HG02852 (cell line): ENCODE results near the gene MITF.

Source experiments
- ATAC-seq: cut with Tn5 transposase; IDR thresholded peaks from one replicate; pipeline ENCODE4 v1.9.1; 2021; ENCODE audit warnings: mild to moderate bottlenecking, moderate library complexity; ENCODE audit not compliant: unreplicated experiment

The MITF gene

GRCh38 chr3:69752241-69752640, 13.0 kb downstream of the MITF start:
- no peak for ATAC-seq

- no peak for ATAC-seq
Observed at GRCh38 chr3:69753179-69753775, 14.0 kb downstream of the MITF start.

GRCh38 chr3:69755795-69756194, 16.5 kb downstream of the MITF start:
- no peak for ATAC-seq

GRCh38 chr3:69761896-69762767, 22.9 kb downstream of the MITF start:
- ATAC-seq, result peak; percentile 66

- peak; percentile 23 for ATAC-seq
Observed at GRCh38 chr3:69762768-69763229, 23.5 kb downstream of the MITF start.

GRCh38 chr3:69763458-69763857, 24.2 kb downstream of the MITF start:
- ATAC-seq, result no peak

- ATAC-seq, result no peak
Observed at GRCh38 chr3:69764121-69764741, 25.0 kb downstream of the MITF start.

GRCh38 chr3:69764861-69765260, 25.6 kb downstream of the MITF start:
- no peak for ATAC-seq

GRCh38 chr3:69766638-69767037, 27.4 kb downstream of the MITF start:
- ATAC-seq, result no peak

GRCh38 chr3:69767571-69767970, 28.3 kb downstream of the MITF start:
- ATAC-seq, result no peak

GRCh38 chr3:69768438-69768837, 29.2 kb downstream of the MITF start:
- ATAC-seq, result no peak

GRCh38 chr3:69770219-69770618, 31.0 kb downstream of the MITF start:
- no peak for ATAC-seq

GRCh38 chr3:69770976-69771634, 31.8 kb downstream of the MITF start:
- no peak for ATAC-seq

GRCh38 chr3:69772152-69772867, 33.0 kb downstream of the MITF start:
- ATAC-seq, result no peak

- no peak for ATAC-seq
Observed at GRCh38 chr3:69774029-69774428, 34.8 kb downstream of the MITF start.

- ATAC-seq, result no peak
Observed at GRCh38 chr3:69775751-69776150, 36.5 kb downstream of the MITF start.

- ATAC-seq, result no peak
Observed at GRCh38 chr3:69776289-69776688, 37.0 kb downstream of the MITF start.

GRCh38 chr3:69776920-69777581, 37.8 kb downstream of the MITF start:
- no peak for ATAC-seq

- no peak for ATAC-seq
Observed at GRCh38 chr3:69777582-69777967, 38.3 kb downstream of the MITF start.

- ATAC-seq, result no peak
Observed at GRCh38 chr3:69781593-69781992, 42.3 kb downstream of the MITF start.
